ENCODE results near the gene MAGI2.
"Not testable (repeated sequence)": the region's sequence is repeated elsewhere in the genome, so short reads cannot be mapped to it uniquely, and the experiment has no call there.

Gene MAGI2

GRCh38 chr7:79050603-79051002 is 402.9 kb downstream of the MAGI2 start:
- no peak for DNase-seq (ENCODE audit: low spot score)

- no peak for DNase-seq (ENCODE audit: low spot score)
Observed at GRCh38 chr7:79046061-79046460, 407.4 kb downstream of the MAGI2 start.

- no peak for DNase-seq (ENCODE audit: low spot score)
Observed at GRCh38 chr7:79037001-79037400, 416.5 kb downstream of the MAGI2 start.

- no peak for DNase-seq (ENCODE audit: low spot score)
Observed at GRCh38 chr7:79036356-79036755, 417.1 kb downstream of the MAGI2 start.

GRCh38 chr7:79035858-79036257 is 417.6 kb downstream of the MAGI2 start:
- no peak for DNase-seq (ENCODE audit: low spot score)

GRCh38 chr7:79034730-79035129 is 418.7 kb downstream of the MAGI2 start:
- DNase-seq (ENCODE audit: low spot score): no peak

- DNase-seq (ENCODE audit: low spot score): not testable (repeated sequence)
Observed at GRCh38 chr7:79019711-79020110, 433.8 kb downstream of the MAGI2 start.

- DNase-seq (ENCODE audit: low spot score): no peak
Observed at GRCh38 chr7:79011921-79012320, 441.5 kb downstream of the MAGI2 start.

- no peak for DNase-seq (ENCODE audit: low spot score)
Observed at GRCh38 chr7:79009647-79010046, 443.8 kb downstream of the MAGI2 start.

GRCh38 chr7:79008786-79009185 is 444.7 kb downstream of the MAGI2 start:
- no peak for DNase-seq (ENCODE audit: low spot score)

GRCh38 chr7:78996013-78996412 is 457.5 kb downstream of the MAGI2 start:
- no peak for DNase-seq (ENCODE audit: low spot score)

- DNase-seq (ENCODE audit: low spot score): no peak
Observed at GRCh38 chr7:78993341-78993740, 460.1 kb downstream of the MAGI2 start.

GRCh38 chr7:78985509-78985908 is 468.0 kb downstream of the MAGI2 start:
- DNase-seq (ENCODE audit: low spot score): no peak

GRCh38 chr7:78983483-78983882 is 470.0 kb downstream of the MAGI2 start:
- no peak for DNase-seq (ENCODE audit: low spot score)

GRCh38 chr7:78970440-78970916 is 483.0 kb downstream of the MAGI2 start:
- DNase-seq (ENCODE audit: low spot score): no peak

- no peak for DNase-seq (ENCODE audit: low spot score)
Observed at GRCh38 chr7:78968951-78969350, 484.5 kb downstream of the MAGI2 start.

GRCh38 chr7:78967561-78967960 is 485.9 kb downstream of the MAGI2 start:
- DNase-seq (ENCODE audit: low spot score): not testable (repeated sequence)

GRCh38 chr7:78967046-78967445 is 486.4 kb downstream of the MAGI2 start:
- DNase-seq (ENCODE audit: low spot score): no peak

- DNase-seq (ENCODE audit: low spot score): no peak
Observed at GRCh38 chr7:78959477-78959876, 494.0 kb downstream of the MAGI2 start.

GRCh38 chr7:78955329-78955728 is 498.1 kb downstream of the MAGI2 start:
- no peak for DNase-seq (ENCODE audit: low spot score)

- DNase-seq (ENCODE audit: low spot score): no peak
Observed at GRCh38 chr7:78953726-78954363, 499.6 kb downstream of the MAGI2 start.

GRCh38 chr7:78953090-78953489 is 500.4 kb downstream of the MAGI2 start:
- no peak for DNase-seq (ENCODE audit: low spot score)

GRCh38 chr7:78939669-78940068 is 513.8 kb downstream of the MAGI2 start:
- DNase-seq (ENCODE audit: low spot score): no peak

GRCh38 chr7:78924581-78924980 is 528.9 kb downstream of the MAGI2 start:
- no peak for DNase-seq (ENCODE audit: low spot score)

Measured in activated CD4-positive, alpha-beta T cell treated with anti-CD3 and anti-CD28 coated beads, Interleukin-2, Interleukin-4, amounts not matched to agents 100 ng/mL and 50 ng/mL, durations not matched to agents 16 hours and 8 hours (primary cell).